OCI-LY7 (cell line): ENCODE data around the gene TSHZ2.

Experiments
- EZH2phosphoT487 ChIP-seq: fragments of 200-600 bp; sonication (generic); IDR thresholded peaks from 2 replicates; pipeline ENCODE4 v1.6.1; 2018; ENCODE audit warnings: low read depth, borderline replicate concordance, mild to moderate bottlenecking, mixed run types, antibody characterized with exemption, low read length, moderate library complexity, mixed read lengths
- TF ChIP-seq, protein P1 (sequence below): fragments of 200-600 bp; sonication (generic); conservative IDR thresholded peaks from 2 replicates; pipeline ENCODE4 v1.5.1; 2014; ENCODE audit warnings: mild to moderate bottlenecking, antibody characterized with exemption, low read length, moderate library complexity, mixed read lengths

DNA sequence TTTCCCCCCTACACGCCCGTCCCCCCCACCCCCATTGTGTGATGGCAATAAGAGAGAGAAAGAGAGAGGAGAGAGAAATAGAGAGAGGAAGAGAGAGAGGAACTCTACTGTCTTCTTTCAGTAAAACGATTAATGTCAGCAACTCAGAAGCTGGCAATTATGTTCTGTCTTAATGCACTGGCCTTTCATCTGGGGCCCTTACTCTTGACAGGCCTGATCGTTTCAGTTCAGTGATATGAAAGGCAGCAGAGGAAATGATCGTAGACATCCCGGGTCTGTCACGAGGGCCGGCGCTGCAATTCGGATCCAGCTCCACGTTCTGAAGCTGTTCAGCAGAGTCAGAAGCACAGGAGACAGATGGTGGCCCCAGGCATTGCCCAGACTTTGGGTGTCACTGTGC, 312.5 kb downstream of the TSHZ2 start:
- TF ChIP-seq, protein P1, sequence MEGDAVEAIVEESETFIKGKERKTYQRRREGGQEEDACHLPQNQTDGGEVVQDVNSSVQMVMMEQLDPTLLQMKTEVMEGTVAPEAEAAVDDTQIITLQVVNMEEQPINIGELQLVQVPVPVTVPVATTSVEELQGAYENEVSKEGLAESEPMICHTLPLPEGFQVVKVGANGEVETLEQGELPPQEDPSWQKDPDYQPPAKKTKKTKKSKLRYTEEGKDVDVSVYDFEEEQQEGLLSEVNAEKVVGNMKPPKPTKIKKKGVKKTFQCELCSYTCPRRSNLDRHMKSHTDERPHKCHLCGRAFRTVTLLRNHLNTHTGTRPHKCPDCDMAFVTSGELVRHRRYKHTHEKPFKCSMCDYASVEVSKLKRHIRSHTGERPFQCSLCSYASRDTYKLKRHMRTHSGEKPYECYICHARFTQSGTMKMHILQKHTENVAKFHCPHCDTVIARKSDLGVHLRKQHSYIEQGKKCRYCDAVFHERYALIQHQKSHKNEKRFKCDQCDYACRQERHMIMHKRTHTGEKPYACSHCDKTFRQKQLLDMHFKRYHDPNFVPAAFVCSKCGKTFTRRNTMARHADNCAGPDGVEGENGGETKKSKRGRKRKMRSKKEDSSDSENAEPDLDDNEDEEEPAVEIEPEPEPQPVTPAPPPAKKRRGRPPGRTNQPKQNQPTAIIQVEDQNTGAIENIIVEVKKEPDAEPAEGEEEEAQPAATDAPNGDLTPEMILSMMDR, result no peak
- no peak for TF ChIP-seq EZH2phosphoT487
